Bronchial epithelial cell (primary cell): ENCODE measurements around the gene PDK2. TPM values are rescaled to one million over a fixed set of nuclear protein-coding genes. Genes with fewer than 3 reads are reported as not detected.
A peak's percentile ranks its signal among the peaks of the same experiment; 100 is the strongest.

Source experiments
- DNase-seq: peaks from one replicate; pipeline ENCODE4 v3.0.0-alpha.2; 2010; ENCODE audit warnings: low read depth
- FAIRE-seq: peaks from 2 replicates; lab custom pipeline; 2011; peaks lifted over from hg19 to GRCh38; lab: Jason Lieb, UNC
- H3K27me3 ChIP-seq: 2 replicates; pipeline ENCODE4 v1.5.1; 2011; ENCODE audit warnings: low read length; ENCODE audit not compliant: control insufficient read depth, insufficient read depth
- H3K36me3 ChIP-seq: 2 replicates; pipeline ENCODE4 v1.5.1; 2011; ENCODE audit warnings: low read length; ENCODE audit not compliant: control insufficient read depth, insufficient read depth
- H3K4me3 ChIP-seq: 2 replicates; pipeline ENCODE4 v1.5.1; 2011; ENCODE audit warnings: mild to moderate bottlenecking, low read depth, low read length, control low read depth
- total RNA-seq: library from RNA; depleted of rRNA; stranded (reverse); fragments of >200 nt; gene quantifications from 2 replicates; pipeline ENCODE4 v1.2.1, GENCODE V29; 2014
- TF ChIP-seq, protein P1 (sequence below): IDR thresholded peaks from 2 replicates; pipeline ENCODE4 v1.5.1; 2011; ENCODE audit warnings: mild to moderate bottlenecking, moderate library complexity, low read length, control low read depth, inconsistent platforms; ENCODE audit not compliant: insufficient read depth, severe bottlenecking

PDK2 gene
- total RNA-seq, 1 donor from 2014 or later = 0.79 TPM

- TF ChIP-seq, protein P1, sequence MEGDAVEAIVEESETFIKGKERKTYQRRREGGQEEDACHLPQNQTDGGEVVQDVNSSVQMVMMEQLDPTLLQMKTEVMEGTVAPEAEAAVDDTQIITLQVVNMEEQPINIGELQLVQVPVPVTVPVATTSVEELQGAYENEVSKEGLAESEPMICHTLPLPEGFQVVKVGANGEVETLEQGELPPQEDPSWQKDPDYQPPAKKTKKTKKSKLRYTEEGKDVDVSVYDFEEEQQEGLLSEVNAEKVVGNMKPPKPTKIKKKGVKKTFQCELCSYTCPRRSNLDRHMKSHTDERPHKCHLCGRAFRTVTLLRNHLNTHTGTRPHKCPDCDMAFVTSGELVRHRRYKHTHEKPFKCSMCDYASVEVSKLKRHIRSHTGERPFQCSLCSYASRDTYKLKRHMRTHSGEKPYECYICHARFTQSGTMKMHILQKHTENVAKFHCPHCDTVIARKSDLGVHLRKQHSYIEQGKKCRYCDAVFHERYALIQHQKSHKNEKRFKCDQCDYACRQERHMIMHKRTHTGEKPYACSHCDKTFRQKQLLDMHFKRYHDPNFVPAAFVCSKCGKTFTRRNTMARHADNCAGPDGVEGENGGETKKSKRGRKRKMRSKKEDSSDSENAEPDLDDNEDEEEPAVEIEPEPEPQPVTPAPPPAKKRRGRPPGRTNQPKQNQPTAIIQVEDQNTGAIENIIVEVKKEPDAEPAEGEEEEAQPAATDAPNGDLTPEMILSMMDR = no peak
- DNase-seq = no peak
- FAIRE-seq = no peak
- peaks cover 80% of the 10 kb centered on the region for H3K36me3 ChIP-seq
- H3K4me3 ChIP-seq = no peak overlapping the region
- H3K27me3 ChIP-seq = no peaks in the 10 kb centered on the region
These were observed 18.4 kb upstream of the PDK2 start for GRCh38 chr17:50076591-50077235.

DNA sequence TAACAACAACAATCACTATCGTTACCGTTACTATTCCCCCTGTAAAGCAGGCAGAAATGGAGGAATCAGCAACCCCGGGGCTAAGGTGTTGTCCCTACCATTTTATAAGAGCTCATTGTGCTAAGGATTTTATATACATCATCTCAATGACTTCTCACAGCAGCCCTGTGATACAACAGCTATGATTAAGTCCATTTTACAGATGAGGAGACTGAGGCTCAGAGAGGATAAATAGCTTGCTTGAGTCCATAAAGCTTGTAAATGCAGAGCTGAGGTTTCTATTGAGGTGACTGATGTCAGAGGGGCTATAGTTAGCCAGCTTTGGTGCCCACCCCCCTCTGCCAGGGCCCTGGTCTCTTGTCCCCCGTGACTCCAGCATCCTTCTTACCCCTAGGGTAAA is 16.7 kb upstream of the PDK2 start:
- FAIRE-seq (no peak), DNase-seq (no peak)
- TF ChIP-seq, protein P1 = no peak
- Histone ChIP-seq H3K27me3 (no peaks in the 10 kb centered on the region), H3K4me3 (no peak overlapping the region), H3K36me3 (peaks cover 70% of the 10 kb centered on the region)

DNA sequence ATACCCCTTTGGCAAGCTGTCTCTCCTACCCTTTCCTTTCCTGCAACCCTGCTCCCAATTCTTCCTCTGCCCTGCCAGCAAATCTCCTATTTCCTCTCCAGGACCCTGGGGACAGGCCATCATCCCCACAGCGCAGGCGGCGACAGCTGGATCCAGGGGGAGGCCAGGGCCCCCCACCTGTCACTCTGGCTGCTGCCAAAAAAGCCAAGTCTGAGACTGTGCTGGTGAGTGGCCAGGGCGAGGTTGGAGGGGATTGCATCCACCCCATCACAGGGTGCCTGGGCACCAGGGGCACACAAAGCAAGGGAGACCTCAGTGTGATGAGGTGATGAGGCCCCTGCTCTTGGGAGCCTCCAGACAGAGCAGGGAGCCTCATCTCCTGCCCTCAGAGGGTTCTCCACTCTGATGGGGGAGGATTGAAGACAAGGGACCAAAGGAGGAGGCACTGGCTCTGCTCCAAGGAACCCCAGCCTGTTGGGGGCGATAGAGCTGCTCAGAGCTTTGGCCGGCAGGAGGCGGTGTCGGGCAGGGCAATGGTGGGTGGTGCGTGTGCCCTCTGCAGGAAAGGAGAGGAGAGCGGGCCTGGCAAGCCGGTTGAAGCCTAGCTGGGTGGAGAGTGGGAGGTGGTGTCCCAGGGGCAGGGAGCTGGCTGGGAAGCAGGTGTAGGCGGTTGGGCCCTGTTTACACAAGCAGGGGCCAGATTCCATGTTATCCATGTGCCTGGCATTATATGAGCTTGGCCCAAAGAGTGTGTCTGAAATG is 15.6 kb upstream of the PDK2 start:
- Histone ChIP-seq H3K27me3 (no peaks in the 10 kb centered on the region), H3K4me3 (no peak overlapping the region), H3K36me3 (peaks cover 60% of the 10 kb centered on the region)
- no peak for FAIRE-seq
- TF ChIP-seq, protein P1 = peak; percentile 100
- DNase-seq = no peak

DNA sequence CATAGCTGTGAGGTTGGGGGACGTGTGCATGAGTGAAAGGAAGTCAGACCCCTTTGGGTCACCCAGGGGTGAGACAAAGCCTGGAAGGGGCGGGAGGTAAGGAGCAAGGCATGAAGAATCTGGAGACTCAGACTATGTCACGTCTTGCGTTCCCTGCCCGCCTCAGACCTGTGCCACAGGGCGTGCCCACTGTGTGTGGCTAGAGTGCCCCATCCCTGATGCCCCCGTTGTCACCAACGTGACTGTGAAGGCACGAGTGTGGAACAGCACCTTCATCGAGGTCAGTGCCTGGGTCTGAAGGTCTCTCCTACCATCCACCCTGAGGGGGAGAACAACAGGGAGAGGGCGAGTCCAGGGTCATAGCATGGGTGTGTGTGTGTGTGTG is 15.1 kb upstream of the PDK2 start:
- DNase-seq (no peak), FAIRE-seq (no peak)
- no peaks in the 10 kb centered on the region for H3K27me3 ChIP-seq
- H3K36me3 ChIP-seq = peaks cover 56% of the 10 kb centered on the region
- TF ChIP-seq, protein P1 = no peak
- H3K4me3 ChIP-seq = no peak overlapping the region

- TF ChIP-seq, protein P1 = no peak
- no peak for DNase-seq
- Histone ChIP-seq H3K27me3 (no peaks in the 10 kb centered on the region), H3K4me3 (no peak overlapping the region), H3K36me3 (peaks cover 49% of the 10 kb centered on the region)
- no peak for FAIRE-seq
These were observed 14.3 kb upstream of the PDK2 start for GRCh38 chr17:50080827-50081226.

- no peak for DNase-seq
- TF ChIP-seq, protein P1 = no peak
- no peak for FAIRE-seq
- H3K36me3 ChIP-seq = peaks cover 44% of the 10 kb centered on the region
- no peaks in the 10 kb centered on the region for H3K27me3 ChIP-seq
- H3K4me3 ChIP-seq = no peak overlapping the region
These were observed 13.4 kb upstream of the PDK2 start for GRCh38 chr17:50081757-50082156.
